Lung (tissue), 12 donors: Measurements from ENCODE around the gene IPO11. TPM values are rescaled to one million over a fixed set of nuclear protein-coding genes. Genes with fewer than 3 reads are reported as not detected.

Experiments
- ATAC-seq: fragments of 200-7000 bp; cut with Tn5 transposase; one replicate; pipeline ENCODE4 v1.9.1; 2020; ENCODE audit warnings: moderate number of reproducible peaks; ENCODE audit not compliant: insufficient read depth, low FRiP score
- DNase-seq, 3 donors: peaks; one replicate each; pipeline ENCODE4 v3.0.0-alpha.2; 2013 to 2017
- H3K27ac ChIP-seq, 2 donors: one replicate each; pipeline ENCODE4 v1.5.1; 2013; ENCODE audit warnings: mild to moderate bottlenecking in 2 of 2, moderate library complexity in 2 of 2, control low read depth in 1 of 2, inconsistent platforms in 1 of 2, low read depth in 1 of 2, low read length in 1 of 2
- H3K27me3 ChIP-seq, 3 donors: one replicate each; pipeline ENCODE4 v1.5.1; 2013; ENCODE audit warnings: low read length in 2 of 3; ENCODE audit not compliant: control insufficient read depth in 3 of 3, insufficient read depth in 3 of 3
- H3K36me3 ChIP-seq, 4 donors: one replicate each; pipeline ENCODE4 v1.5.1; 2013; ENCODE audit warnings: low read length in 4 of 4, mild to moderate bottlenecking in 1 of 4, moderate library complexity in 1 of 4; ENCODE audit not compliant: control insufficient read depth in 4 of 4, insufficient read depth in 4 of 4
- H3K4me1 ChIP-seq, 5 donors: one replicate each; pipeline ENCODE4 v1.5.1; 2013; ENCODE audit warnings: low read length in 5 of 5, mild to moderate bottlenecking in 2 of 5, moderate library complexity in 1 of 5; ENCODE audit not compliant: control insufficient read depth in 5 of 5, insufficient read depth in 5 of 5
- H3K4me3 ChIP-seq: one replicate; pipeline ENCODE4 v1.5.1; 2013; ENCODE audit warnings: mild to moderate bottlenecking, control low read depth, moderate library complexity
- H3K9ac ChIP-seq, 2 donors: one replicate each; pipeline ENCODE4 v1.5.1; 2013; ENCODE audit warnings: low read length in 2 of 2, control low read depth in 1 of 2; ENCODE audit not compliant: insufficient read depth in 1 of 2
- H3K9me3 ChIP-seq, 4 donors: one replicate each; pipeline ENCODE4 v1.5.1; 2013; ENCODE audit warnings: low read length in 3 of 4, mild to moderate bottlenecking in 1 of 4, moderate library complexity in 1 of 4; ENCODE audit not compliant: control insufficient read depth in 4 of 4, insufficient read depth in 3 of 4
- CTCF ChIP-seq: IDR thresholded peaks from 2 replicates; pipeline ENCODE4 v1.5.1; 2012; ENCODE audit warnings: mild to moderate bottlenecking; ENCODE audit errors: control extremely low read depth, extremely low read depth
- WGBS, 2 donors: extraction: QIAGEN DNeasy Blood & Tissue Kit; methylation state at CpG; one replicate each; pipeline ENCODE4 v1.1.7; 2013; 5-methylcytosine and 5-hydroxymethylcytosine counted together
- polyA plus RNA-seq, 2 donors: library from polyadenylated mRNA; stranded (reverse); fragments of 200-250 nt; gene quantifications; one replicate each; pipeline ENCODE4 v1.2.1, GENCODE V29; 2013
- total RNA-seq, 2 donors: library from RNA; depleted of rRNA in 1 of 2; stranded (reverse); fragments of >200 nt in 1 of 2; gene quantifications; one replicate each; pipeline ENCODE4 v1.2.1, GENCODE V29; 2014 to 2021
- donor health status: control.
- donor health status: control.
- donor health status: Bipolar disorder and iron deficiency.
- donor health status: healthy.
- donor health status: DM: yes; HTN: yes; CAD: no.

IPO11 gene
- total and polyA plus RNA-seq, 4 donors, result 7.2 to 46.6 (median 25.5) TPM

- WGBS, 2 donors, result 75 to 79% methylated on average over 1 of the region's 1 CpG
- DNase-seq (no peak), ATAC-seq (no peak)
Measured at GRCh38 chr5:62569470-62569869, 156.9 kb downstream of the IPO11 start.

DNA sequence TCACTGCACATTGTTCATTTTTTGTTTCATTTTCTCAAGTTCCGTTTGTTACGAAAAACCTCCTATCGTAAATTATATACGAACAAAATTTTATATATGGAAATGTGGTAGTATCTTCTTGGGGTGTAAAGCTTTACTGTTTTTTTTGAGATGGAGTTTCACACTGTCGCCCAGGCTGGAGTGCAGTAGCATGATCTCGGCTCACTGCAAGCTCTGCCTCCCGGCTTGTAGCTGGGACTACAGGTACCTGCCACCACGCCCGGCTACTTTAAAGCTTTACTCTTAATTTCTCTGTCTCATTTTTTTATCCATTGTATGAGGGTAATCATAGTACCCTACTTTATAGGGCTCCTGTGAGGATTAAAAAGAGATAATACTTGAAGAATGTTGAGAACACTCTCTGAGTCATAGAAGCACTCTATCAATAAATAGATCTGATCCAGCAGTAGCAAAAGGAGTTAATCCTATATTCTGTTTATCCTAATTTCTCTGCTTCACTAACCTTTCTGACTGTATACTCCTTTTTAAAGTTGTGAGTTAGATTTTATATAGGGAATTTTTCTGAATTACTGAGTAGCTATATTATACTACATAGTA, 160.5 kb downstream of the IPO11 start:
- ATAC-seq (no peak), DNase-seq (no peak)
- Histone ChIP-seq H3K4me3 (no peak overlapping the region), H3K27ac (no peak overlapping the region), H3K36me3 (peaks cover 0 to 3% (median under 1%) of the 10 kb centered on the region in 4 donors), H3K4me1 (peaks cover 0 to 3% (median 0%) of the 10 kb centered on the region in 5 donors), H3K9ac (no peak overlapping the region), H3K27me3 (no peaks in the 10 kb centered on the region), H3K9me3 (peaks cover 0 to 5% (median 0%) of the 10 kb centered on the region in 4 donors)
- WGBS, 2 donors, result 49 to 77% methylated on average over 9 of the region's 9 CpGs
- TF ChIP-seq CTCF, result no peak

More at GRCh38 chr5:62569470-62569869, 156.9 kb downstream of the IPO11 start:
- Histone ChIP-seq H3K4me1 (peaks cover 0 to 3% (median 0%) of the 10 kb centered on the region in 5 donors), H3K9ac (no peak overlapping the region), H3K9me3 (peaks cover 0 to 5% (median under 1%) of the 10 kb centered on the region in 4 donors), H3K4me3 (no peak overlapping the region), H3K27ac (no peak overlapping the region), H3K27me3 (no peaks in the 10 kb centered on the region), H3K36me3 (peaks cover 2 to 11% (median 7%) of the 10 kb centered on the region in 4 donors)
- TF ChIP-seq CTCF, result no peak

DNA sequence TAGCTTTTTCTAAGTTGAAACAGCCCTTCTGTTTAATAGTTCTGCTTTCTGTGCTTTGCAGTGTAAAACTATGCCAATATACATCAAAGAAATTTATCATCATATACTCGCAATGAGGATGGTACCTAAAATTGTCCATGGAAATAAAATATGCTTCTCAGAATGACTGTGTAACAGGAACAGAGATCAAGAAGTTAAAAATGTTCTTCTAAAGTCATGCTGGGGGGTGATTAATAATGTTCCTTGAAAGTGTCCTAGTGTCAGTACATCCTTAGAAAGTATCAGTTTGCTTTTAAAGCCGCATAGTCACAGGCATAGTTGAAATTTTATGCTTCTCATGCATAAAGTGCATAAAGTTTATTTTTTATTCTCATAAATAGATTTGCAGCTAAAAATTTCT, 162.0 kb downstream of the IPO11 start:
- no peak for TF ChIP-seq CTCF
- 71 to 77% methylated on average over 2 of the region's 2 CpGs for WGBS, 2 donors
- peaks cover 0 to 3% (median 0%) of the 10 kb centered on the region in 5 donors for H3K4me1 ChIP-seq

More for the DNA sequence above, 162.0 kb downstream of the IPO11 start:
- DNase-seq (no peak), ATAC-seq (no peak)
- Histone ChIP-seq H3K27ac (no peak overlapping the region), H3K4me3 (no peak overlapping the region), H3K9ac (no peak overlapping the region), H3K36me3 (peaks cover 0 to 3% (median 0%) of the 10 kb centered on the region in 4 donors), H3K27me3 (no peaks in the 10 kb centered on the region), H3K9me3 (no peaks in the 10 kb centered on the region)
